ENCODE measurements around the gene C9orf152.
A peak's percentile ranks its signal among the peaks of the same experiment; 100 is the strongest.

Gene C9orf152

GRCh38 chr9:110189559-110190320 lies 18.2 kb downstream of the C9orf152 start:
- ATAC-seq (ENCODE audit: low read depth) (no peak), DNase-seq (ENCODE audit: low spot score) (no peak)
- no peak overlapping the region for H3K27ac ChIP-seq (ENCODE audit: poor library complexity, severe bottlenecking)
- TF ChIP-seq CTCF (IDR thresholded peaks at IDR 0.05; ENCODE audit: poor library complexity, severe bottlenecking) = no peak
- no peaks in the 10 kb centered on the region for H3K9me3 ChIP-seq (ENCODE audit: severe bottlenecking)
- H3K36me3 ChIP-seq (ENCODE audit: low read depth) = no peaks in the 10 kb centered on the region
- H3K4me1 ChIP-seq (ENCODE audit: insufficient read depth, poor library complexity, severe bottlenecking) = peaks cover 6% of the 10 kb centered on the region
- H3K4me3 ChIP-seq (ENCODE audit: severe bottlenecking) = no peak overlapping the region
- H3K27me3 ChIP-seq (ENCODE audit: insufficient read depth, poor library complexity, severe bottlenecking) = no peaks in the 10 kb centered on the region

GRCh38 chr9:110188991-110189390 lies 19.0 kb downstream of the C9orf152 start:
- ATAC-seq (ENCODE audit: low read depth) (no peak), DNase-seq (ENCODE audit: low spot score) (no peak)
- Histone ChIP-seq H3K4me1 (ENCODE audit: insufficient read depth, poor library complexity, severe bottlenecking) (peaks cover 6% of the 10 kb centered on the region), H3K4me3 (ENCODE audit: severe bottlenecking) (no peak overlapping the region), H3K36me3 (ENCODE audit: low read depth) (no peaks in the 10 kb centered on the region), H3K9me3 (ENCODE audit: severe bottlenecking) (no peaks in the 10 kb centered on the region), H3K27ac (ENCODE audit: poor library complexity, severe bottlenecking) (no peak overlapping the region), H3K27me3 (ENCODE audit: insufficient read depth, poor library complexity, severe bottlenecking) (no peaks in the 10 kb centered on the region)
- TF ChIP-seq CTCF (IDR thresholded peaks at IDR 0.05; ENCODE audit: poor library complexity, severe bottlenecking) = no peak

DNA sequence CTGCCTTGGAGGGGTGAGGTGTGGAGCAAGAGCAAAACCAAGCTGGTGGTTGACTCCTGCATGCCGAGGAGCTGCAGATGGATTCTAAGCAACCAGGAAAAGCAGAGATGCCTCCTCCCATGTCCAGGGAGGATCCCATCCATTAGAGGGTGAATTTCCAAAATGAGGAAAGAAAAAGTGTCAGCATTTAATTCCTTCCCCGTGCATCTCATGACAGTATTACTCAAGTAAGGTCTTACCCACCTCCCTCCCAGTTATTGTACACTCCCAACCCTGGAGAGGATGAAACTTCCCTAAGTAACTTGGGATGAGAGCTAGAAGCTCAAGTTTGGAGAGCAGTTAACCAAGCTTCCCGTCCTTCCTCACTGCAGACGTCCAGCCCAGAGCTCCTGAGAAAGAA lies 19.9 kb downstream of the C9orf152 start:
- DNase-seq (ENCODE audit: low spot score) (no peak), ATAC-seq (ENCODE audit: low read depth) (no peak)
- Histone ChIP-seq H3K27ac (ENCODE audit: poor library complexity, severe bottlenecking) (no peak overlapping the region), H3K4me3 (ENCODE audit: severe bottlenecking) (no peak overlapping the region), H3K4me1 (ENCODE audit: insufficient read depth, poor library complexity, severe bottlenecking) (peaks cover 6% of the 10 kb centered on the region), H3K27me3 (ENCODE audit: insufficient read depth, poor library complexity, severe bottlenecking) (no peaks in the 10 kb centered on the region), H3K36me3 (ENCODE audit: low read depth) (no peaks in the 10 kb centered on the region), H3K9me3 (ENCODE audit: severe bottlenecking) (no peaks in the 10 kb centered on the region)
- no peak for TF ChIP-seq CTCF (IDR thresholded peaks at IDR 0.05; ENCODE audit: poor library complexity, severe bottlenecking)

DNA sequence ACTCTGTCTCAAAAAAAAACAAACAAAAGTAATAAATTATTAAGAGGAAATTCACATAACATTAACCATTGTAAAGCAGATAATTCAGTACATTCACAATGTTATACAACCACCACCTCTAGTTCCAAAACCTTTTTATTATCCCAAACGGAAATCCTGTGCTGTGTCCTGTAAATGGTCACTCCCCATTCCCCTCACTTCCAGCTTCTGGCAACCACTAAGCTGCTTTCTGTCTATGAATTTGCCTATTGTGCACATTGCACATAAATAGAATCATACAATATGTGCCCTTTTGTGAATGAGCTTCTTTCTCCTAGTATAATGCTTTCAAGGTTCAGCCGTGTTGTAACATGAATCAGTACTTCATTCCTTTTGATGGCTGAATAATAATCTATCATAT lies 20.8 kb downstream of the C9orf152 start:
- TF ChIP-seq CTCF (IDR thresholded peaks at IDR 0.05; ENCODE audit: poor library complexity, severe bottlenecking) = no peak
- H3K9me3 ChIP-seq (ENCODE audit: severe bottlenecking) = no peaks in the 10 kb centered on the region
- H3K4me3 ChIP-seq (ENCODE audit: severe bottlenecking) = no peak overlapping the region
- H3K27me3 ChIP-seq (ENCODE audit: insufficient read depth, poor library complexity, severe bottlenecking) = no peaks in the 10 kb centered on the region
- peaks cover 6% of the 10 kb centered on the region for H3K4me1 ChIP-seq (ENCODE audit: insufficient read depth, poor library complexity, severe bottlenecking)
- no peak overlapping the region for H3K27ac ChIP-seq (ENCODE audit: poor library complexity, severe bottlenecking)
- ATAC-seq (ENCODE audit: low read depth) (no peak), DNase-seq (ENCODE audit: low spot score) (no peak)
- H3K36me3 ChIP-seq (ENCODE audit: low read depth) = no peaks in the 10 kb centered on the region

DNA sequence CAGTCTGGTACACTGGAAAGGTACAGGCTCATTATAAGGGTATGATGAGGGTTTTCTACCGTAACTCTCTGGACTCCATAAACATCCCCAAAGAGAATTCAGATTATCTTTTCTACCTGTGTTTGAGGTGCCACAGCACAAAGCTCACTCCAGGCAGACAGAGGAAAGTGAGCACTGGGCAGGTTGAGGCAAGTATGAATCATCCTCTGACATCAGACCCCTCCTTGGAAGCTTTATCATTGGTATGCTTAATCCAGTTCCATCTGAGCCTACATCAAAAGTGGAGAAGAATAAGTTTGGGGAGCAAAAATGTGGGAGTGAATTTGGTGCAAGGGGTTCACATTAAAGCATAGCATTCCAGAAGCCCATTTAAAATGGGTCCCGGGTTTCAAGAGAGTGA lies 21.7 kb downstream of the C9orf152 start:
- H3K36me3 ChIP-seq (ENCODE audit: low read depth) = no peaks in the 10 kb centered on the region
- peaks cover 6% of the 10 kb centered on the region for H3K4me1 ChIP-seq (ENCODE audit: insufficient read depth, poor library complexity, severe bottlenecking)
- no peaks in the 10 kb centered on the region for H3K27me3 ChIP-seq (ENCODE audit: insufficient read depth, poor library complexity, severe bottlenecking)
- H3K9me3 ChIP-seq (ENCODE audit: severe bottlenecking) = no peaks in the 10 kb centered on the region
- no peak overlapping the region for H3K27ac ChIP-seq (ENCODE audit: poor library complexity, severe bottlenecking)
- no peak for DNase-seq (ENCODE audit: low spot score)
- no peak for TF ChIP-seq CTCF (IDR thresholded peaks at IDR 0.05; ENCODE audit: poor library complexity, severe bottlenecking)
- peak; percentile 84 for ATAC-seq (ENCODE audit: low read depth)
- H3K4me3 ChIP-seq (ENCODE audit: severe bottlenecking) = no peak overlapping the region

All from RWPE2 (cell line).